ENCODE data around the gene ELP5.
A peak's percentile ranks its signal among the peaks of the same experiment; 100 is the strongest.

ELP5 gene

DNA sequence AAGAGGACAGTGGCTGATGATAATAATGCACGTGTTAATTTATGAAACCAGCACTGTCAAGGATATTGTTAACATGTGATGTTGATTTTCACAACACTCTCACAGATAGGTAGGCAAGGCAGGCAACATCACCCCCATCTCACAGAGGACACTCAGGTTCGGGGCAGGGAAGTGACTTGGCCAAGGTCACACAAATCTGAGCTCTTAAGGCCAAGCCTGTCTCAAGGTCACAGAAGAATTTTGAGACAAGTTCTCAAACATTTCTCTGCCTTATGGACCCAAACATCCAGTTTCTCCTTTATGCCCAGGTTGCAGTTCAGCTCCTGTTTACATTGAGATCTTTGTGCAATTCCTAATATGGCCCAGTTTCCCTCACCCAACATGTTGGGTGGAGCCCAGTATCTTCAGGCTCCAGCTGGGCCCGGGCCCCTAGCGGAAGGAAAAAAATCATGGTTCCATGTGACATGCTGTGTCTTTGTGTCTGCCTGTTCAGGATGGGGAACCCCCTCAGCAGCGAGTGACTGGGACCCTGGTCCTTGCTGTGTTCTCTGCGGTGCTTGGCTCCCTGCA is 30.8 kb downstream of the ELP5 start:
- no peak for DNase-seq (ENCODE audit: low read depth in 1 of 2, low spot score in 1 of 2)

DNA sequence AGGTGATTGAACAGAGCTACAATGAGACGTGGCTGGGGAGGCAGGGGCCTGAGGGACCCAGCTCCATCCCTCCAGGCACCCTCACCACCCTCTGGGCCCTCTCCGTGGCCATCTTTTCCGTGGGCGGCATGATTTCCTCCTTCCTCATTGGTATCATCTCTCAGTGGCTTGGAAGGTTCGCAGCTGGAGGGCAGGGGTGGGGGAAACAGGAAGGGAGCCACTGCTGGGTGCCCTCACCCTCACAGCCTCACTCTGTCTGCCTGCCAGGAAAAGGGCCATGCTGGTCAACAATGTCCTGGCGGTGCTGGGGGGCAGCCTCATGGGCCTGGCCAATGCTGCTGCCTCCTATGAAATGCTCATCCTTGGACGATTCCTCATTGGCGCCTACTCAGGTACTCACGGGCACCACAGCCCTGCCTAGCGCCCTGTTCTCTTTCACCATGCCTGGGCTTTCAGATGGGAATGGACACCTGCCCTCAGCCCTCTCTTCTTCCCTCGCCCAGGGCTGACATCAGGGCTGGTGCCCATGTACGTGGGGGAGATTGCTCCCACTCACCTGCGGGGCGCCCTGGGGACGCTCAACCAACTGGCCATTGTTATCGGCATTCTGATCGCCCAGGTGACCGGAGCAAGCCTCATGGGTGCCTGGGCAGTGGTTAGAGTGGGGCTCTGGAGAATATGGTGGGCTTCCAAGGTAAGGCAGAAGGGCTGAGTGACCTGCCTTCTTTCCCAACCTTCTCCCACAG is 31.6 kb downstream of the ELP5 start:
- DNase-seq (ENCODE audit: low read depth in 1 of 2, low spot score in 1 of 2) = no peak

DNA sequence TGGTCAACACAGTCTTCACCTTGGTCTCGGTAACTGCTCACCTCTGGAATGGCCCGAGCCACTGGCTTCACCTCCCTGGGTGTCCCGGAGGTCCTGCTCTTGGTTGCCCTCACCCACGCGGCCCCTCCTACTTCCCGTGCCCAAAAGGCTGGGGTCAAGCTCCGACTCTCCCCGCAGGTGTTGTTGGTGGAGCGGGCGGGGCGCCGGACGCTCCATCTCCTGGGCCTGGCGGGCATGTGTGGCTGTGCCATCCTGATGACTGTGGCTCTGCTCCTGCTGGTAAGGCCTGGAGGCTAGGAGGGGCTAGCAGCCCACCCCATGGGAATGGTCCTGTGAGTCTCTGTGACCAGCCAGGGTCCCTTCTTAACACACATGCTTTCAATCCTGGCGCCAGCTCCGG is 32.9 kb downstream of the ELP5 start:
- no peak for DNase-seq (ENCODE audit: low read depth in 1 of 2, low spot score in 1 of 2)

DNA sequence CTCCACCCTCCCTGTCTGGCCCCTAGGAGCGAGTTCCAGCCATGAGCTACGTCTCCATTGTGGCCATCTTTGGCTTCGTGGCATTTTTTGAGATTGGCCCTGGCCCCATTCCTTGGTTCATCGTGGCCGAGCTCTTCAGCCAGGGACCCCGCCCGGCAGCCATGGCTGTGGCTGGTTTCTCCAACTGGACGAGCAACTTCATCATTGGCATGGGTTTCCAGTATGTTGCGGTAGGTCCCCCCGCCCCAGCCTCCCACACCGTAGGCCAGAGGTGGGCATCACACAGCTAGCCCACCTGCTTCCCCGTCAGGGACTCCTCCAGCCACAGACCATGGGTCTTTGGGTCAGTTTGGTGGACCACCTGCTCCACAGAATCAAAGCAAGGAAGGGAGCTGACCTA is 33.7 kb downstream of the ELP5 start:
- DNase-seq (ENCODE audit: low read depth in 1 of 2, low spot score in 1 of 2) = no peak

DNA sequence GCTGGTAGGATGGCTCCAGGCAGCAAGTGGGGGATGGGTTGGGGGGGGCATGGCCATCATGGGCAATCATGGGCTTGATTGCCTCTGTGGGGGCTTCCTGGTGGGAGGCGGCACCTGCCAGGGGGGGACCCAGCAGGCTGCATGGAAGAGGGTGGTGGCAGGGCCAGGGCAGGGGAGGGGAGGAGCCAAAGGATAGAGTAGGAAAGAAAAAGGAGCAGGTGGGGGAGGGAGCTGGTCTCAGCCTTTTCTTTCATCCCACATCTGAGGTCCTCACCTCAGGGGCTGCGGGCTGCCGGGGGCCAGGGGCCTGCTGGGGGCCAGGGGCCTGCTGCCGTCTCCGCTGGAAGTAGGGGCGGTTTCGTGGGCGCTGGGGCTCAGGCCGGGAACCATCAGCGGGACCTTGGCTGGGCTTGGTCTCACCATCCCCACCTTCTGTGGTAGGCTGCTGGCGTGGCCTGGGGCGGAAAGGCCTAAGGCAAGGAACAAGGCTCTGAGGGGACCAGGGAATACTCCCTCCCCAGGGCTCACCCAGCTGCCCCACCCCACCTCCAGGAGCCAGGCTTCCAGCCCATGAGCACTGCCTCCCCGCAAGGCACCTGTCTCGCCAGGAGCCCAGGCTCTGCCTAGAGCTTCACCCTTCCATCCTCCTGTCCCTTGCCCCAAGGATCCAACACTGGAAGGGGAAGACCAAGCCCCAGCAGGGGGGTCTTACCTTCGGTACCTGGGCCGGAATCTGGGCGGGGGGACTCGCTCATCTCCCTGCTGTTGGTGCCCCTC is 37.4 kb downstream of the ELP5 start:
- DNase-seq (ENCODE audit: low read depth in 1 of 2, low spot score in 1 of 2) = no peak

DNA sequence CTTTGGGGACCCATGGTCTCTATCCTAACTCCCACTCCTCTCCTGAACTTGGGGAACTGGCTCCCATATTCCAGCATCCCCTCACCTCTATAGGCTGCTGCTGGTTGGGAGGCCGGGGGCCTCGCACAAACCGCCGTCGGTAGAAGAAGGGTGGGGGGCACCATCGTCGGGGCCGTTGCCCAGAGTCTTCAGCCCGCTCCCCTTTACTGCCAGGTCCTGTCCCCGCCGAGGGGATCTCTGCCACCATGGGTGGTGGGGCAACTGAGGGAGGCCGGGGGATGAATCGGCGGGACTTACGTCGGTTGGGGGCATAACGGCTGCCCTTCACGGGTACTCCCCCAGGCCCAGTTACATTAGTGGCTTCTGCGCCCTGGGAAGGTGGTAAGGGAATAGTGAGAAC is 38.2 kb downstream of the ELP5 start:
- no peak for DNase-seq (ENCODE audit: low read depth in 1 of 2, low spot score in 1 of 2)

DNA sequence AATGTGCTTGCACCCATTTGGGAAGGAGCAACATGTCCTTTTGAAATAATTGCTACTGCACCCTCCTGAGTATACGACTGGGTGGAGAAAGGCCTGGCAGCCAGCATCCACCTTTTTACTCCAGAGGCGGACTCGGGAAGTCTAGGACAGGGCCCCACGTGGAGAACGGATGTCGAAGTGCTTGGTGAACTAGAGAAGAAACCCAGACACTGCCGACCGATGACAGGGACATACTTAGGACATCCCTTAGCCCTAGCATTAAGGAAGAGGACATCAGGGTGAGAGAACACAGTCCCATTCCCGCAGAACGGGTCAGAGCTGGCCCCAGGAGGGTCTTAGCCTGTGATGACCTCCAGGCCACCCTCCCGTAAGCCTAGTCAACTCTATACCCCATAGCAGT is 38.7 kb downstream of the ELP5 start:
- no peak for DNase-seq (ENCODE audit: low read depth in 1 of 2, low spot score in 1 of 2)

DNA sequence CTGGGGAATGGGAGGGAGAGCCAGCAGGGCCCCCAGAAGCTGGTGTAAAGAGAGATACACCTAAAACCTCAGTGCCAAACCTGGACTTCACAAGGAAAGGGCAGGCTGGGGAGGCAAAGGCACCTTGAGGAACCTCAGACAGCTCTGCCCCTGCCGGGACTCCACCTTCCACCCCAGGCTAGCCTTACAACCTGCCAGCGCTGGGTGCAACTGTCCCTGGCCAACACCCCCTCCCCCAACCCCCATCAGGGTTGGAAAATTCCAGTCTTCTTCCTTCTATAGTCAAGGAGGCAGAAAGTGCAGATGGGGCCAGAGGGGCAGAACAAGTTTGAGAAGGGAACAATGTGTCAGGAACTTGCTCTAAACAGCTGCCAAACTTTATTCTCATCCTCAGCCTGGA is 40.2 kb downstream of the ELP5 start:
- DNase-seq (ENCODE audit: low read depth in 1 of 2, low spot score in 1 of 2) = no peak

DNA sequence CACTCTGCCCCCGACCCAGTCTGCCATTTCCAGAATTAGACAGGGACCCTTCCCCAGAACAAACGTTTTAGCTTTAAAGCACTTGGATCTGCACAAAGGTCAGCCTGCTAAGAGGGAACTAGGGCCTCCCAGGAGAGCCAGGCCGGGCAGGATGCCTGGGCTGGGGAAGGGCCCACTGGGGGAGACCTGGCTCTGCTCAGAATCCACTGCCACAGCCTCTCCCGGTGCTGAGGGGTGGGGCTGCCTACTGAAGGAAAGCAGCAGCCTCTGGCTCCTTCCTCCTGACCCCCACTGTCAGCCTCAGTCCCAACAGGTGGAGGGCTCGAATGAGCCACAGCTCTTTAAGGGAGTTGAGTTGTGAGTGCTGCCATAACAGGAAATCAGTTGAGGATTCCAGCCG is 40.7 kb downstream of the ELP5 start:
- DNase-seq (ENCODE audit: low read depth in 1 of 2, low spot score in 1 of 2) = no peak

DNA sequence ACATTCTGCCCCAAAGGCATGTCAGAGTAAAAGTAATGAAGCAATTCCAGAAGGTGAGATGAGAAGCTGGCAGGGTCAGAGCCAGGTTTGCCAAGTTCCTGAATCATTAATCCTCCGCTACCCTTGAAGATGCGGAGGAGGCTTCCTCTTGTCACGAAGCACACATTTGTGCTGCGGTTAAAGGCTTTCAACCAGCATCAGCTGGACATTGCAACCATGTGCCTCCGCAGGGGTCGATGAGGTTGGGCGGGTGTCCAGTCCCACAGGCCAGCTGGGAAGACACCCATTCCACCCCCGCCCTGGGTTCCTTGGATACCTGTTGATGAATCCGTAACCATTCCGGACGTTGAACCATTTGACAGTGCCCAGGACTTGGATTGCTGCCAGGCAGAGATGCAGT is 41.1 kb downstream of the ELP5 start:
- DNase-seq (ENCODE audit: low read depth in 1 of 2, low spot score in 1 of 2) = no peak

DNA sequence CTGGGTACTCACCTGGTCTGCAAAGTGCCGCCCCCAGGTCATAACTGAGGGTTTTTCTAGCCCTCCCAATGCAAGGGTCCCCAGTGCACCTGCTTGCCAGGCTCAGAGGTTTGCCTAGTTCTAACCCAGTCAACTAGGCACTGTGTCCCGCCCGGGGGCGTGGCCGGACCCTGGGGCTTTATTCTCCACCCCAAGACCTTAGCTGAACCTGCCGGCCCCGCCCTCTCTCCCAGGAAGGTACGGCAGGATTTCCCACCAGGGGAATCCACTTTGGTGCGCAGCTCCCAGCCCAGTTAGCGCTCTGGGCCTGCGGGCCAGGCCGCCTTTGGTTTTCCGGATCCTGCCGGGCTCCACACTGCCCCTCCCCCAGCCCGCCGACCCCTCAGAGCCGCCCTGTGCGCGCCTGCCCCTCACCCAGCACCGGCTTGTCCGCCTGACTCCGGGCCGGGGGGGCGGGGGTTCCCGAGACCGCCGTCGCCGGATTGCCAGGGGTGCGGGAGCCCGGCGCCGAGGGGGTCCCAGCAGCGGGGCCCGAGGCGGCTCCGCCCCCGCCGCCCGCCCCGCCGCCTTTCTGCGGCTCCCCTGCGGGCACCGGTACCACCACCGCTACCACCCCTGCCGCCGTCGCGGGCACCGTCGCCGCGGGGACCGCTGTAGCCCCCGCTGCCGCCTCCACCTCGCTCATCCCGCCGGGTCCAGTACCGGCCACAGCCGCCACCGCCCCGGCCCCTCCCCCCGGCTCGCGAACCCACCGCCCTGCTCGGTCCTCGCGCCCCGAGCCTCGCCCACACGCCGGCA is 42.0 kb downstream of the ELP5 start:
- DNase-seq (ENCODE audit: low read depth in 1 of 2, low spot score in 1 of 2) = no peak

DNA sequence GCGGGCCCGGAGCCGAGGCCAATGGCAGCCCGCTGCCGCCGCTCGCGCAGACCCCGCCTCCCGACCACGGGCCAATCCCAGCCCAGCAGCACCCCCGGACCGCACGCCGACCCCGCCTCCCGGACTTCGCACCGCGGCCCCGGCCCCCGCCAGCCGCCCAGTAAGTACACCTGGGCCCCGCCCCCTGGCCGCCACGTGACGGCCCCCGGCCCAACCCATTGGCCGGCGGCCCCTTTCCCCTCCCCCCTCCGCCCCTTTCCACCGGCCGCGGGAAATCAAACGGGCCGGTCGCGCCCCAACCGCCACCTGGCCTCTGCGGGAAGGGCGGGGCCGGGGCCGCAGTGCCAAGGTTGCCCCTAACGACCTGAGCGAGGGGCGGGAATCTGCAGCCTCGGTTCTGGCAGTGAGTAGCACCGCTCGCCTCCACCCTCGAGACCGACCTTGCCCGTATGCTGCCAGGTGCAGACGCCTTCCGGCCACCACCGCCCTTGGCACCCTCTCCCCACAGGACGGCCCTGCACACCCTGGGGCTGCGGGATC is 42.7 kb downstream of the ELP5 start, which contains the start of gene YBX2:
Gene YBX2, minus strand, starts transcription at position 26 of the 540 bp plus-strand sequence. CDS start 139 bp downstream, outside the sequence.
- DNase-seq (ENCODE audit: low read depth in 1 of 2, low spot score in 1 of 2) = peak; percentile 51 to 63

DNA sequence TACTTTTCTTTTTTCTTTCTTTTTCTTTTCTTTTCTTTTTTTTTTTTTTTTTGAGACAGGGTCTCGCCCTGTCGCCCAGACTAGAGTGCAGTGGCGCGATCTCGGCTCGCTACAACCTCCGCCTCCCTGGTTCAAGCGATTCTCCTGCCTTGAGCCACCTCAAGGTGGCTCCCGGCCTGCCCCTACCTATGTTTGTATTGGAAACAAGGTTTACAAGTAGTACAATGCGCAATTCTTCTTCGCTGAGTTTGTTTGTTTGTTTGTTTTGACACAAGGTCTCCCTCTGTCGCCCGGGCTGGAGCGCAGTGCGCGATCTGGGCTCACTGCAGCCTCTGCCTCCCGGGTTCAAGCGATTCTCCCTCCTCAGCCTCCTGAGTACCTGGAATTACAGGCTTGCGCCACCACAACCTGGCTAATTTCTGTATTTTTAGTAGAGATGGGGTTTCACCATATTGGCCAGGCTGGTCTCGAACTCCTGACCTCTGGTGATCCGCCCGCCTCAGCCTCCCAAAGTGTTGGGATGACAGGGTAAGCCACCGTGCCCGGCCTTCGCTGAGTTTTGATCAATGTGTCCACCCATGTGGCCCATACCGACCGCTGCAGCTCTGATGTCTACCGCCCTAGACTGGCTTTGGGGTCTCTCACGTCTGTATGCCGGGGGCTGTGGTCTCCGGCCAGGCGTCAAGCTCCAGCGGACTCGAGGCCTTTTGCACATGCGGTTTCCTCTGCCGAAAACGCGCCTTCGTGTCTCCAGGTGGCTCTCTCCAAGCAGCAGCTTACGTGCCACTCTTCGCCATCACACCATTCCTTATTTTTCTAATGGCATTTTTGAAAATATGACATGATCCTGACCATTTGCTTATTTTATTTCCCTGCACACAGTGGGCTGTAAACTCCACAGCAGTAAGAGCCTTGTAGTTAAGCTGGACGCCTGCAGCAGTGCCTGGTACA is 43.5 kb downstream of the ELP5 start:
- no peak for DNase-seq (ENCODE audit: low read depth in 1 of 2, low spot score in 1 of 2)

DNA sequence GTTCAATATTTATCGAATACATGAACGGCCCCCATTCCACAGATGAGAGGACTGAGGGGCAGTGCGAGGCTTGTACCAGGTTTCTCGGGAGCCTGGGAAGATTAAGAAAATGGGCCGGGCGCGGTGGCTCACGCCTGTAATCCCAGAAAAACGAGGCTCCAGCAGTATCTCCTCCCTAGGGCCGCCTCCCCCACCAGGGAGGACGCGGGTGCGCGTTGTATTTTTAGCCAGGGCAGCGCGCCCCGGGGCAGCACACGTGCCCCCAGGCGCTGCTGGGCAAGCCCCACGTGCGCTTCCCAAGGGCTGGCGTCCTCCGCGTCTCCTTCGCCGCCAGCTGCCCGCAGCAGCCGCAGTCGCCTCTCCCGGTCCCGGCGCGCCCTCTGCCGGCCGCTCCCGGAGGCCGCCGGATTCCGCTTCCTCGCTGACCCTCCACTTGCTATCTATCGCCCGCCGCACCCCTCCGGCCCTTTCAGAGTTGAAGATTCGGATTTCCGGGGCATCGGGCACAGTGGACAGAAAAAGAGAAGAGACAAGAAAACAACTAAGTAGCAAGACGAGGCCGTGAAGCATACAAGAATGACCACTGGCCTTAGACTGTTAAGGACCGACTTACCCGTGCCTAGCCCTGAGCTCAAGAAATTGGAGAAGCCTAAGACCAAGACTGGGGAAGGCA is 44.3 kb downstream of the ELP5 start:
- DNase-seq (ENCODE audit: low read depth in 1 of 2, low spot score in 1 of 2) = peak in 1 of 2 donors; percentile 58

DNA sequence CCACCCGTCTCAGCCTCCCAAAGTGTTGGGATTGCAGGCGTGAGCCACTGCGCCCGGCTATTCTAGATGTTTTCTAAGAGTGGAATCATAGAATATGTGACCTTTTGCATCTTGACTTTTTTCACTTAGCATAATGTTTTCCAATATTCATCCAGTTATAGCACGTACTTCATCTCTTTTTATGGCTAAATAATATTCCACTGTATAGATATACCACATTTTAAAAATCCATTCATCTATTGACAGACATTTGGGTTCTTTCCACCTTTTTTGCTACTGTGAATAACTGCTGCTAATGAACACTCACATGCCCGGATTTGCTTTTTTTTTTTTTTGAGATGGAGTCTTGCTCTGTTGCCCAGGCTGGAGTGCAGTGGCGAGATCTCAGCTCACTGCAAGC is 52.2 kb downstream of the ELP5 start:
- no peak for DNase-seq (ENCODE audit: low read depth in 1 of 2, low spot score in 1 of 2)

DNA sequence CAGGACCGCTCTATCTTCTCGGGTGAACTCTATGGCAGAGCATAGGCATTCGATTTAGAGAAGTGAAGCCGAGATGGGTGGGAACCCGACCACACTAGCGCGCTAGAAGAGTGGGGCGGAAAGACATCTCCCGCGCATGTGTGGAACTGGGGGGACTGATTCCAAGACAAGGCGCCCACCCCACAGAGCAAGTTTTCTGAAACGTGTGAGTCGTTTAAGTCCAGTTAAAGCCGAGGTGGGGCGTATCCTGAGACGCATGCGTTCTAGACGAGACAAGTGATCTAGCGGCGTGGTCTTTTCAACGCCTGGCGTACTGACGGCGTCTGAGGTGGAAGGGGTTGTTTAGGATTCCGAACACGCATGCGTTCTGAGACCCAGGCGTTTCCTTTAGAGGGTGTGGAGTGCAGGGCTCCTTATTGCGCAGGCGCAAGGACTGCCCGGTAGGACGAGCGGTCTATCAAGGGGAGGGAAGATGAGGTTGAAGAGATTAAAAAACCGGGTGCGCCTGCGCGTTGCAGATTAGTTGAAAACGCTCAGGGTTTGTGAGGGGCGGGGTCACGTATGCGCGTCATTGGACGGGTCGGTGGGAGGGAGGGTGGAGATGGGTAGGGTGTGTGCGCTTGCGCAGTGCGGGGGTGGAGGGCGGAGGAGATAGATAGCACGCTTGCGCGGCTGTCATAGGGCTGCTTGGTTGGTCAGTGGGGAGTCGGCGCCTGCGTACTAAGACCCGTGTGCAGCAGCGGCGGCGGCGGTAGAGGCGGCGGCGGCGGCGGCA is 55.1 kb downstream of the ELP5 start, which contains the start of gene EIF5A:
Gene EIF5A, plus strand, starts transcription at position 718 of the 775 bp plus-strand sequence. CDS start 2,008 bp downstream, outside the sequence.
- DNase-seq (ENCODE audit: low read depth in 1 of 2, low spot score in 1 of 2) = peak; percentile 100

DNA sequence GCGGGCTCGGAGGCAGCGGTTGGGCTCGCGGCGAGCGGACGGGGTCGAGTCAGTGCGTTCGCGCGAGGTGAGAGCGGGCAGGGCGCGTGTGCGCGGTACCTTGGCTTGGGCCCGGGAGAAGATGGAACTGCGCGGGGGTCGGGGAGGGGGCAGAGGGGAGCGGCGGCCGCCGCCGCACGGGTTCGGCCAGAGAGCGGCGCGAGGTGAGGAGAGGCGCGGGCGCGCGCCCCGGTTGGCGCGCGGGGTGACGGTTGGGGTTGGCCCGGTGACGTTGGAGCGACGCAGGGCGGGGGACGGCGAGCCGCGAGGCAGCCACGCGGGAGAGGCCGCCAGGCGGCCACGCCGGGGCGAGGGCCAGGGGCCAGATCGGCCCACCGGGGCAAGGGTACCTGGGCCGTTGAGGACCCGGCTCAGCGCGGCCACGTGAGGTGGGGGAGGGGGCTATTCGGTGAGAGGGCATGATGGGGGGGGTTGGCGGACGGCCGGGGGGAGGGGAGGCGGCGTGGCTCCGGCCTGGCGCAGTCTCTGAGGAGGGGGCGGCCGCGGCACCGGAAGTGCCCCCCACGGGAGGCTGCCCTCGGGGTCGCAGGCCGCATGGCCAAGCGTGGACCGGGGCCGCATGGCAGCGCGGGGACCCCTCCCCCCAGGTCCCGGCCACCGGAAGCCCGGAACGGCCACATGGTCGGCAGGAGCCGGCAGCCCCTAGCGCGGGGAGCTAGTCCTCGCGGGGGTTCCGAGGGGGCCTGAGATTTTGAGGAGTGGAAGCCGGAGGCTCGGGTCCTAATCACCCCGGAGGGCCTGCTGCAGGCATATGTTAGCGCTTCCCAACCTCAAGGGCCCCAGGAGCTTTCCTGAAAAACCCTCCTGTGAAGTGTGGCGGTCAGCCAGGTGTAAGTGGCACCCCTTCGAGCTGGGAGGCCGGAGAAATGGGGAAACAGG is 55.9 kb downstream of the ELP5 start:
- peak in 1 of 2 donors; percentile 36 for DNase-seq (ENCODE audit: low read depth in 1 of 2, low spot score in 1 of 2)
